ENCODE data around the gene ARL14. TPM values are rescaled to one million over a fixed set of nuclear protein-coding genes. Genes with fewer than 3 reads are reported as not detected.

Gene ARL14
- total RNA-seq, 1 experiment from 2014 or later: not detected

GRCh38 chr3:160686955-160687535 is 10.1 kb downstream of the ARL14 start:
- CTCF ChIA-PET: interaction anchor here (1.0 to 1.5 kb wide), 3 partner anchors 111 to 383 kb away, joined by 3 to 4 read pairs (median 4); no protein-coding TSS in a partner anchor
- POLR2A ChIA-PET: no interaction called here
- ATAC-seq: no peak

More at GRCh38 chr3:160686955-160687535, 10.1 kb downstream of the ARL14 start:
- H3K27me3 Mint-ChIP-seq (ENCODE audit: low read depth): no peaks in the 10 kb centered on the region
- no peak overlapping the region for H3K4me3 Mint-ChIP-seq
- H3K4me1 Mint-ChIP-seq: peaks cover 7% of the 10 kb centered on the region; the same call in 1 of the 2 replicates
- H3K27ac Mint-ChIP-seq: no peak overlapping the region
- no peak for DNase-seq (ENCODE audit: low spot score)
- no peaks in the 10 kb centered on the region for H3K36me3 Mint-ChIP-seq
- no peak for TF ChIP-seq ELF4 (CRISPR knock-in tag; IDR thresholded peaks at IDR 0.05; ENCODE audit: low read depth)
- no peak for TF ChIP-seq FOXP4 (CRISPR knock-in tag; IDR thresholded peaks at IDR 0.05)
- TF ChIP-seq CDX4 (CRISPR knock-in tag; IDR thresholded peaks at IDR 0.05; ENCODE audit: borderline replicate concordance): no peak
- TF ChIP-seq ZBTB21 (CRISPR knock-in tag; IDR thresholded peaks at IDR 0.05; ENCODE audit: borderline replicate concordance): no peak
- TF ChIP-seq PREB (CRISPR knock-in tag; IDR thresholded peaks at IDR 0.05; ENCODE audit: borderline replicate concordance): no peak
- TF ChIP-seq IRF1 (CRISPR knock-in tag; IDR thresholded peaks at IDR 0.05): no peak
- no peak for TF ChIP-seq SMAD3 (CRISPR knock-in tag; IDR thresholded peaks at IDR 0.05; ENCODE audit: borderline replicate concordance)
- no peak for TF ChIP-seq SMAD4 (CRISPR knock-in tag; IDR thresholded peaks at IDR 0.05)
- no peak for TF ChIP-seq NFYB (CRISPR knock-in tag; conservative IDR thresholded peaks at IDR 0.05; ENCODE audit: low read depth)
- TF ChIP-seq SOX15 (CRISPR knock-in tag; IDR thresholded peaks at IDR 0.05): no peak
- no peak for TF ChIP-seq TEAD4 (CRISPR knock-in tag; IDR thresholded peaks at IDR 0.05)
- TF ChIP-seq AR (CRISPR knock-in tag; IDR thresholded peaks at IDR 0.05): no peak
- no peak for TF ChIP-seq CREM (CRISPR knock-in tag; IDR thresholded peaks at IDR 0.05)
- TF ChIP-seq, protein P1, sequence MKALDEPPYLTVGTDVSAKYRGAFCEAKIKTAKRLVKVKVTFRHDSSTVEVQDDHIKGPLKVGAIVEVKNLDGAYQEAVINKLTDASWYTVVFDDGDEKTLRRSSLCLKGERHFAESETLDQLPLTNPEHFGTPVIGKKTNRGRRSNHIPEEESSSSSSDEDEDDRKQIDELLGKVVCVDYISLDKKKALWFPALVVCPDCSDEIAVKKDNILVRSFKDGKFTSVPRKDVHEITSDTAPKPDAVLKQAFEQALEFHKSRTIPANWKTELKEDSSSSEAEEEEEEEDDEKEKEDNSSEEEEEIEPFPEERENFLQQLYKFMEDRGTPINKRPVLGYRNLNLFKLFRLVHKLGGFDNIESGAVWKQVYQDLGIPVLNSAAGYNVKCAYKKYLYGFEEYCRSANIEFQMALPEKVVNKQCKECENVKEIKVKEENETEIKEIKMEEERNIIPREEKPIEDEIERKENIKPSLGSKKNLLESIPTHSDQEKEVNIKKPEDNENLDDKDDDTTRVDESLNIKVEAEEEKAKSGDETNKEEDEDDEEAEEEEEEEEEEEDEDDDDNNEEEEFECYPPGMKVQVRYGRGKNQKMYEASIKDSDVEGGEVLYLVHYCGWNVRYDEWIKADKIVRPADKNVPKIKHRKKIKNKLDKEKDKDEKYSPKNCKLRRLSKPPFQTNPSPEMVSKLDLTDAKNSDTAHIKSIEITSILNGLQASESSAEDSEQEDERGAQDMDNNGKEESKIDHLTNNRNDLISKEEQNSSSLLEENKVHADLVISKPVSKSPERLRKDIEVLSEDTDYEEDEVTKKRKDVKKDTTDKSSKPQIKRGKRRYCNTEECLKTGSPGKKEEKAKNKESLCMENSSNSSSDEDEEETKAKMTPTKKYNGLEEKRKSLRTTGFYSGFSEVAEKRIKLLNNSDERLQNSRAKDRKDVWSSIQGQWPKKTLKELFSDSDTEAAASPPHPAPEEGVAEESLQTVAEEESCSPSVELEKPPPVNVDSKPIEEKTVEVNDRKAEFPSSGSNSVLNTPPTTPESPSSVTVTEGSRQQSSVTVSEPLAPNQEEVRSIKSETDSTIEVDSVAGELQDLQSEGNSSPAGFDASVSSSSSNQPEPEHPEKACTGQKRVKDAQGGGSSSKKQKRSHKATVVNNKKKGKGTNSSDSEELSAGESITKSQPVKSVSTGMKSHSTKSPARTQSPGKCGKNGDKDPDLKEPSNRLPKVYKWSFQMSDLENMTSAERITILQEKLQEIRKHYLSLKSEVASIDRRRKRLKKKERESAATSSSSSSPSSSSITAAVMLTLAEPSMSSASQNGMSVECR (CRISPR knock-in tag; IDR thresholded peaks at IDR 0.05; ENCODE audit: borderline replicate concordance): no peak
- no peaks in the 10 kb centered on the region for H3K9me3 Mint-ChIP-seq
